Vagina (tissue), 2 donors: ENCODE measurements around the gene SLC15A1. TPM values are rescaled to one million over a fixed set of nuclear protein-coding genes. Genes with fewer than 3 reads are reported as not detected.
"Not testable (repeated sequence)": the region's sequence is repeated elsewhere in the genome, so short reads cannot be mapped to it uniquely, and the experiment has no call there.

Experiments used
- DNase-seq, 2 donors: peaks; one replicate each; pipeline ENCODE4 v3.0.0-alpha.2; 2017; ENCODE audit errors: extremely low spot score in 2 of 2
- H3K27ac ChIP-seq: fragments of 200-600 bp; sonication (generic); one replicate; pipeline ENCODE4 v1.5.1; 2019
- H3K27me3 ChIP-seq: fragments of 200-600 bp; sonication (generic); one replicate; pipeline ENCODE4 v1.5.1; 2019
- H3K36me3 ChIP-seq, 2 donors: fragments of 200-600 bp; sonication (generic); one replicate each; pipeline ENCODE4 v1.5.1; 2017 to 2019
- H3K4me1 ChIP-seq: fragments of 200-600 bp; sonication (generic); one replicate; pipeline ENCODE4 v1.5.1; 2019
- H3K4me3 ChIP-seq, 2 donors: fragments of 200-600 bp; sonication (generic); 1 replicate in 1 of 2; 2 replicates in 1 of 2; pipeline ENCODE4 v1.5.1; 2016 to 2019
- H3K9me3 ChIP-seq: fragments of 200-600 bp; sonication (generic); one replicate; pipeline ENCODE4 v1.5.1; 2019
- POLR2A ChIP-seq, 2 donors: fragments of 450-650 bp; IDR thresholded peaks; one replicate each; pipeline ENCODE4 v1.6.1; 2017; ENCODE audit warnings: antibody characterized with exemption in 2 of 2, mild to moderate bottlenecking in 2 of 2, moderate library complexity in 2 of 2
- POLR2AphosphoS5 ChIP-seq, 2 donors: sonication (generic); formaldehyde crosslinking; IDR thresholded peaks; one replicate each; pipeline ENCODE4 v1.9.0; 2017; ENCODE audit warnings: antibody characterized with exemption in 2 of 2, mild to moderate bottlenecking in 2 of 2, low read depth in 1 of 2; ENCODE audit not compliant: insufficient read depth in 1 of 2
- intact Hi-C: fragments of 100-400 bp; cut with DNase I; formaldehyde crosslinking; loops from one replicate; pipeline ENCODE4 v1.15.1; 2023
- total RNA-seq: library from RNA; depleted of rRNA; stranded (reverse); fragments of >200 nt; gene quantifications from one replicate; pipeline ENCODE4 v1.2.3, GENCODE V29; 2016
- TF ChIP-seq, protein P1 (sequence below), 3 experiments: fragments of 450-650 bp in 2 of 3; fragments of 200-600 bp in 1 of 3; sonication (generic) in 1 of 3; IDR thresholded peaks; one replicate each; pipeline ENCODE4 v1.5.1; 2017 to 2019; ENCODE audit warnings: antibody characterized with exemption in 3 of 3, mild to moderate bottlenecking in 2 of 3, moderate library complexity in 2 of 3

SLC15A1 gene
- total RNA-seq, 1 donor from 2014 or later: 7.4 TPM

GRCh38 chr13:98755116-98755515, 2.6 kb upstream of the SLC15A1 start:
- peaks cover 17% of the 10 kb centered on the region for H3K4me1 ChIP-seq
- no peak overlapping the region for H3K4me3 ChIP-seq
- no peak for DNase-seq
- H3K36me3 ChIP-seq: no peaks in the 10 kb centered on the region
- no peaks in the 10 kb centered on the region for H3K9me3 ChIP-seq
- H3K27me3 ChIP-seq: no peaks in the 10 kb centered on the region
- TF ChIP-seq, protein P1, sequence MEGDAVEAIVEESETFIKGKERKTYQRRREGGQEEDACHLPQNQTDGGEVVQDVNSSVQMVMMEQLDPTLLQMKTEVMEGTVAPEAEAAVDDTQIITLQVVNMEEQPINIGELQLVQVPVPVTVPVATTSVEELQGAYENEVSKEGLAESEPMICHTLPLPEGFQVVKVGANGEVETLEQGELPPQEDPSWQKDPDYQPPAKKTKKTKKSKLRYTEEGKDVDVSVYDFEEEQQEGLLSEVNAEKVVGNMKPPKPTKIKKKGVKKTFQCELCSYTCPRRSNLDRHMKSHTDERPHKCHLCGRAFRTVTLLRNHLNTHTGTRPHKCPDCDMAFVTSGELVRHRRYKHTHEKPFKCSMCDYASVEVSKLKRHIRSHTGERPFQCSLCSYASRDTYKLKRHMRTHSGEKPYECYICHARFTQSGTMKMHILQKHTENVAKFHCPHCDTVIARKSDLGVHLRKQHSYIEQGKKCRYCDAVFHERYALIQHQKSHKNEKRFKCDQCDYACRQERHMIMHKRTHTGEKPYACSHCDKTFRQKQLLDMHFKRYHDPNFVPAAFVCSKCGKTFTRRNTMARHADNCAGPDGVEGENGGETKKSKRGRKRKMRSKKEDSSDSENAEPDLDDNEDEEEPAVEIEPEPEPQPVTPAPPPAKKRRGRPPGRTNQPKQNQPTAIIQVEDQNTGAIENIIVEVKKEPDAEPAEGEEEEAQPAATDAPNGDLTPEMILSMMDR (IDR thresholded peaks at IDR 0.05): no peak
- TF ChIP-seq POLR2A (IDR thresholded peaks at IDR 0.05) (no peak), POLR2AphosphoS5 (IDR thresholded peaks at IDR 0.05; ENCODE audit: insufficient read depth in 1 of 2, low read depth in 1 of 2) (no peak)
- intact Hi-C loops: no loop called here
- H3K27ac ChIP-seq: no peak overlapping the region

DNA sequence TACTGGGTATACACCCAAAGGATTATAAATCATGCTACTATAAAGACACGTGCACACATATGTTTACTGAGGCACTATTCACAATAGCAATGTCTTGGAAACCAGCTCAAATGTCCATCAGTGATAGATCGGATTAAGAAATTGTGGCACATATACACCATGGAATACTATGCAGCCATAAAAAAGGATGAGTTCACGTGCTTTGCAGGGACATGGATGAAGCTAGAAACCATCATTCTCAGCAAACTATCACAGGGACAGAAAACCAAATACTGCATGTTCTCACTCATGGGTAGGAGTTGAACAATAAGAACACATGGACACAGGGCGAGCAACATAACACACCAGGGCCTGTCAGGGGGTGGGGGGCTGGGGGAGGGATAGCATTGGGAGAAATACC, 2.0 kb upstream of the SLC15A1 start:
- H3K36me3 ChIP-seq, DNase-seq, H3K4me3 ChIP-seq, intact Hi-C loops, H3K27me3 ChIP-seq, H3K27ac ChIP-seq, H3K9me3 ChIP-seq: not testable (repeated sequence)
- H3K4me1 ChIP-seq: peaks cover 17% of the 10 kb centered on the region

GRCh38 chr13:98751861-98752466, 508 bp downstream of the SLC15A1 start:
- TF ChIP-seq POLR2A (IDR thresholded peaks at IDR 0.05) (no peak), POLR2AphosphoS5 (IDR thresholded peaks at IDR 0.05; ENCODE audit: insufficient read depth in 1 of 2, low read depth in 1 of 2) (no peak)
- TF ChIP-seq, protein P1 (IDR thresholded peaks at IDR 0.05): no peak
- H3K9me3 ChIP-seq: no peaks in the 10 kb centered on the region
- no peak for DNase-seq
- H3K27ac ChIP-seq: no peak overlapping the region
- no peaks in the 10 kb centered on the region for H3K27me3 ChIP-seq
- intact Hi-C loops: no loop called here
- peak overlapping the region; percentile 26 to 43 for H3K4me3 ChIP-seq
- peaks cover 17% of the 10 kb centered on the region for H3K4me1 ChIP-seq
- no peaks in the 10 kb centered on the region for H3K36me3 ChIP-seq

GRCh38 chr13:98751367-98751782, 1.1 kb downstream of the SLC15A1 start:
- DNase-seq: no peak
- peaks cover 17% of the 10 kb centered on the region for H3K4me1 ChIP-seq
- no peaks in the 10 kb centered on the region for H3K9me3 ChIP-seq
- TF ChIP-seq, protein P1 (IDR thresholded peaks at IDR 0.05): no peak
- TF ChIP-seq POLR2AphosphoS5 (IDR thresholded peaks at IDR 0.05; ENCODE audit: insufficient read depth in 1 of 2, low read depth in 1 of 2): no peak
- TF ChIP-seq POLR2A (IDR thresholded peaks at IDR 0.05): no peak
- H3K4me3 ChIP-seq: peak overlapping the region in 1 of 2 donors; percentile 26
- H3K27me3 ChIP-seq: no peaks in the 10 kb centered on the region
- no peaks in the 10 kb centered on the region for H3K36me3 ChIP-seq
- no peak overlapping the region for H3K27ac ChIP-seq
- intact Hi-C loops: no loop called here

- H3K9me3 ChIP-seq: no peaks in the 10 kb centered on the region
- H3K4me3 ChIP-seq: no peak overlapping the region
- H3K4me1 ChIP-seq: peaks cover 17% of the 10 kb centered on the region
- DNase-seq: no peak
- TF ChIP-seq POLR2AphosphoS5 (IDR thresholded peaks at IDR 0.05; ENCODE audit: insufficient read depth in 1 of 2, low read depth in 1 of 2): no peak
- TF ChIP-seq POLR2A (IDR thresholded peaks at IDR 0.05): no peak
- TF ChIP-seq, protein P1 (IDR thresholded peaks at IDR 0.05): no peak
- no peak overlapping the region for H3K27ac ChIP-seq
- intact Hi-C loops: no loop called here
- no peaks in the 10 kb centered on the region for H3K27me3 ChIP-seq
- no peaks in the 10 kb centered on the region for H3K36me3 ChIP-seq
These were observed 3.0 kb downstream of the SLC15A1 start for GRCh38 chr13:98749501-98749900.
